Upper lobe of right lung (tissue), 1 donor: ENCODE results near the gene ARRB2. TPM values are rescaled to one million over a fixed set of nuclear protein-coding genes. Genes with fewer than 3 reads are reported as not detected.
A peak's percentile ranks its signal among the peaks of the same experiment; 100 is the strongest.
"Not testable (repeated sequence)": the region's sequence is repeated elsewhere in the genome, so short reads cannot be mapped to it uniquely, and the experiment has no call there.

ENCODE experiments used
- ATAC-seq: fragments of 200-7000 bp; cut with Tn5 transposase; one replicate; pipeline ENCODE4 v1.9.1; 2020; ENCODE audit warnings: mild to moderate bottlenecking, moderate library complexity
- DNase-seq: peaks from one replicate; pipeline ENCODE4 v3.0.0-alpha.2; 2020
- H3K27ac ChIP-seq: fragments of 200-600 bp; one replicate; pipeline ENCODE4 v1.8.0; 2022
- H3K27me3 ChIP-seq: fragments of 200-600 bp; one replicate; pipeline ENCODE4 v1.8.0; 2022; ENCODE audit warnings: mild to moderate bottlenecking
- H3K36me3 ChIP-seq: fragments of 200-600 bp; one replicate; pipeline ENCODE4 v1.8.0; 2022
- H3K4me1 ChIP-seq: fragments of 200-600 bp; one replicate; pipeline ENCODE4 v1.8.0; 2022
- H3K4me3 ChIP-seq: fragments of 200-600 bp; one replicate; pipeline ENCODE4 v1.8.0; 2022; ENCODE audit warnings: mild to moderate bottlenecking
- H3K9me3 ChIP-seq: fragments of 200-600 bp; one replicate; pipeline ENCODE4 v1.8.0; 2022
- intact Hi-C: fragments of 100-400 bp; cut with DNase I; formaldehyde crosslinking; loops from one replicate; pipeline ENCODE4 v1.11.0; 2022
- total RNA-seq: library from RNA; stranded (reverse); fragmentation: NEBNext Ultra II Directional; extraction: Animal tissue kit (Norgen Biotek cat#: 25700); gene quantifications from one replicate; pipeline ENCODE4 v1.2.1, GENCODE V29; 2021
- TF ChIP-seq, protein P1 (sequence below): fragments of 200-600 bp; IDR thresholded peaks from one replicate; pipeline ENCODE4 v1.8.0; 2022; ENCODE audit warnings: antibody characterized with exemption
- donor health status: DM: no; HTN: yes; CAD: no; lungs with severe emphysema.

The ARRB2 gene
- total RNA-seq, 1 donor from 2014 or later, result 131 TPM

DNA sequence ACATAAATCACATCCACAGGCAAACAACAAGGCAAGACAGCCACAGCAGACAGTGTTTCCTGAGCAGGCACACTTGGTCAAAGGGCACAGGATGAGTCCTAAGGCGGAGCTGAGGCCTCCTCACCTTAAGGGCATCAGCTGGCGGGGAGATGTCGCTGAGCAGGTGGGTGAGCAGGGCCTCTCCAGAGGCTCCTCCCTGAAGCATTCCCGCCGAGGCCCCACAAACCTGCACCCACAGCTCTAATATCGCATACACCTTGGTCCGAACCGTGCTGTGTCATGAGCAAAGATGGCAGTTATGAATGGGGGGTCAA, 35.8 kb upstream of the ARRB2 start:
- Histone ChIP-seq H3K36me3 (peaks cover 54% of the 10 kb centered on the region), H3K9me3 (no peaks in the 10 kb centered on the region), H3K4me1 (no peaks in the 10 kb centered on the region), H3K27me3 (no peaks in the 10 kb centered on the region), H3K27ac (no peak overlapping the region), H3K4me3 (no peak overlapping the region)
- TF ChIP-seq, protein P1, sequence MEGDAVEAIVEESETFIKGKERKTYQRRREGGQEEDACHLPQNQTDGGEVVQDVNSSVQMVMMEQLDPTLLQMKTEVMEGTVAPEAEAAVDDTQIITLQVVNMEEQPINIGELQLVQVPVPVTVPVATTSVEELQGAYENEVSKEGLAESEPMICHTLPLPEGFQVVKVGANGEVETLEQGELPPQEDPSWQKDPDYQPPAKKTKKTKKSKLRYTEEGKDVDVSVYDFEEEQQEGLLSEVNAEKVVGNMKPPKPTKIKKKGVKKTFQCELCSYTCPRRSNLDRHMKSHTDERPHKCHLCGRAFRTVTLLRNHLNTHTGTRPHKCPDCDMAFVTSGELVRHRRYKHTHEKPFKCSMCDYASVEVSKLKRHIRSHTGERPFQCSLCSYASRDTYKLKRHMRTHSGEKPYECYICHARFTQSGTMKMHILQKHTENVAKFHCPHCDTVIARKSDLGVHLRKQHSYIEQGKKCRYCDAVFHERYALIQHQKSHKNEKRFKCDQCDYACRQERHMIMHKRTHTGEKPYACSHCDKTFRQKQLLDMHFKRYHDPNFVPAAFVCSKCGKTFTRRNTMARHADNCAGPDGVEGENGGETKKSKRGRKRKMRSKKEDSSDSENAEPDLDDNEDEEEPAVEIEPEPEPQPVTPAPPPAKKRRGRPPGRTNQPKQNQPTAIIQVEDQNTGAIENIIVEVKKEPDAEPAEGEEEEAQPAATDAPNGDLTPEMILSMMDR, result no peak
- intact Hi-C loops, result no loop called here
- no peak for ATAC-seq
- DNase-seq, result no peak

DNA sequence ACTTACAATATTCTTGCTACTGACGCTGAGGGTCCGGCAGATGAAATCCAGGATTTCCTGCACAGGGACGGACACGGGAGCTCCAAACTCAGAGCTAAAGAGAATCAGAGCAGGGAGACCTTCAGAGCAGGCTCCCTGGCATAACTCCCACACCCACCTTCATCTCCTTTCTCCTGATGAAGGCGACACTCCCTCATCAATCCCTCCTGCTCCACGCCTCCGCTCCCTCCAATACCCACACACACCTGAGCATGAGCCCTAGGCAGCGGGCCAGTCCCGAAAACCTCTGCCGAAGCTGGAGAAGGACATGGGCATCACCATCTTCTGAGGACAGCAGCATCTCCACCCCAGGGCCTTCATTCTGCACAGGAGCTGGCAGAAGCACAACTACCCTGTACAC, 34.6 kb upstream of the ARRB2 start:
- H3K36me3 ChIP-seq, result peaks cover 57% of the 10 kb centered on the region
- ATAC-seq, result no peak
- no peaks in the 10 kb centered on the region for H3K4me1 ChIP-seq

GRCh38 chr17:4676791-4677190, 33.6 kb upstream of the ARRB2 start:
- no peak overlapping the region for H3K4me3 ChIP-seq
- intact Hi-C loops, result no loop called here
- no peaks in the 10 kb centered on the region for H3K4me1 ChIP-seq
- H3K36me3 ChIP-seq, result peaks cover 57% of the 10 kb centered on the region
- TF ChIP-seq, protein P1, result no peak
- H3K27ac ChIP-seq, result no peak overlapping the region
- no peaks in the 10 kb centered on the region for H3K9me3 ChIP-seq
- ATAC-seq (no peak), DNase-seq (no peak)
- H3K27me3 ChIP-seq, result no peaks in the 10 kb centered on the region

More for the DNA sequence above, 34.6 kb upstream of the ARRB2 start:
- Histone ChIP-seq H3K27ac (no peak overlapping the region), H3K4me3 (no peak overlapping the region), H3K9me3 (no peaks in the 10 kb centered on the region), H3K27me3 (no peaks in the 10 kb centered on the region)
- TF ChIP-seq, protein P1, result no peak
- intact Hi-C loops, result no loop called here
- no peak for DNase-seq

DNA sequence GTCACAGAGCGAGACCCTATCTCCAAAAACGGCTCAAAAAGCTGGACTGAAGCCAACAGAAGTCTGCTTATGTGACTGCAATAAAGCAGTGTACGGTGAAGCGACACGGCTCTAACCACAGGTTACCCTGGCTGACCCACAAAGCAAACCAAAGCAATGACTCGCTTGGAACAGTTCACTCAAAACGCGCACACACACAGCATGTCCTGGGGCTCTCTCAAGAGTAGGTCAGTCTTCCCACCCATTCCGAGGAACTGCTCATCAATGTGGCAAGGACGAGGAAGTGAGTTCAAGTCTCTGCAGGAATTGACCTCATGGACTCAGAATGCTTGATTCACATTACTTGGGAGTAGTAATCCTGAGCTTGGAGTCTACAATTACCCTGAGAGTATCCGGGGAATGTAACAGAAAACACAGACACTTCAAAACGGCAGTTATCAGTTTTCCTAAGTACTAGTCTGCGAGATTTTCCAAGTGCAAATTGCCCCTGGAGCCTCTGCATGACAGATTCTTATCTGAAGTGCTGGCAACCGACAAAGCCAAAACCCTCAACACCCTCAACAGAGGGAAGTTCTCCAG, 31.9 kb upstream of the ARRB2 start:
- peak; percentile 48 for ATAC-seq
- Histone ChIP-seq H3K4me1 (no peaks in the 10 kb centered on the region), H3K27ac (no peak overlapping the region), H3K4me3 (no peak overlapping the region), H3K9me3 (no peaks in the 10 kb centered on the region), H3K36me3 (peaks cover 59% of the 10 kb centered on the region), H3K27me3 (no peaks in the 10 kb centered on the region)
- TF ChIP-seq, protein P1, result no peak
- intact Hi-C loops, result no loop called here
- DNase-seq, result no peak

GRCh38 chr17:4679658-4680057, 30.8 kb upstream of the ARRB2 start:
- ATAC-seq (no peak), DNase-seq (no peak)
- no peaks in the 10 kb centered on the region for H3K4me1 ChIP-seq
- intact Hi-C loops, result no loop called here
- H3K4me3 ChIP-seq, result no peak overlapping the region
- TF ChIP-seq, protein P1, result no peak
- H3K27me3 ChIP-seq, result no peaks in the 10 kb centered on the region
- no peak overlapping the region for H3K27ac ChIP-seq
- peaks cover 51% of the 10 kb centered on the region for H3K36me3 ChIP-seq
- no peaks in the 10 kb centered on the region for H3K9me3 ChIP-seq

DNA sequence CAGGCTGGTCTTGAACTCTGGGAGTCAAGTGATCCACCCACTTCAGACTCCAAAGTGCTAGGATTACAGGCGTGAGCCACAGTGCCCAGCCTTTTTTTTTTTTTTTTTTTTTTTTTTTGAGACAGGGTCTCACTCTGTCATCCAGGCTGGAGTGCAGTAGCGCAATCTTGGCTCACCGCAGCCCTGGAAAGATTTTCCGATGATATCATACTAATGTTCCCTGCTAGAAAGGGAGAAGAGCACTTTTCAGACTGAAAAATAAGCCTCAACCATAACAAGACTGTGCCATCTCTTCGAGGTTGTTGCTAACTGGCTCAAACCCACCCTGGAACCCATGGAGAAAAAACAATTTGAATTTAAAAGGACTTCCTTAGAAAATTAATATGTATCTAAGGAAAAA, 26.7 kb upstream of the ARRB2 start:
- intact Hi-C loops, H3K27ac ChIP-seq, DNase-seq, ATAC-seq, H3K27me3 ChIP-seq, H3K4me1 ChIP-seq, H3K9me3 ChIP-seq, H3K4me3 ChIP-seq: not testable (repeated sequence)
- H3K36me3 ChIP-seq, result peaks cover 43% of the 10 kb centered on the region

DNA sequence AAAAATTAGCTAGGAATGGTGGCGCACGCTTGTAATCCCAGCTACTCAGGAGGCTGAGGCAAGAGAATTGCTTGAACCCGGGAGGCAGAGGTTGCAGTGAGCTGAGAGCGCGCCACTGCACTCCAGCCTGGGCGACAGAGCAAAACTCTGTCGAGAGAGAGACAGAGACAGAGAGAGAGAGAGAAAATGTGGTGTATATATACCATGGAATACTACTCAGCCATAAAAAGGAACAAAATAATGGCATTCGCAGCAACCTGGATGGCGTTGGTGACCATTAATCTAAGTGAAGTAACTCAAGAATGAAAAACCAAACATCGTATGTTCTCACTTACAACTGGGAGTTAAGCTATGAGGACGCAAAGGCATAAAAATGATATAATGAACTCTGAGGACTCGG, 20.6 kb upstream of the ARRB2 start:
- H3K27ac ChIP-seq, intact Hi-C loops, DNase-seq, ATAC-seq, H3K4me1 ChIP-seq, H3K9me3 ChIP-seq, H3K4me3 ChIP-seq, H3K27me3 ChIP-seq: not testable (repeated sequence)
- H3K36me3 ChIP-seq, result peaks cover 24% of the 10 kb centered on the region
